Islet of Langerhans (tissue), 1 donor: ENCODE results near the gene RPS21.

ENCODE experiments used
- FAIRE-seq: peaks from one replicate; lab custom pipeline; 2011; peaks lifted over from hg19 to GRCh38; lab: Jason Lieb, UNC

The RPS21 gene

GRCh38 chr20:62427172-62428001 lies 40.5 kb downstream of the RPS21 start, which contains the start of gene RBBP8NL:
Gene RBBP8NL, minus strand, starts transcription at chr20:62427539. Its CDS starts 7,892 bp downstream, at chr20:62419647.
- no peak for FAIRE-seq

- no peak for FAIRE-seq
Observed at GRCh38 chr20:62428002-62428372, 41.1 kb downstream of the RPS21 start.

GRCh38 chr20:62428396-62429295 lies 41.7 kb downstream of the RPS21 start:
- no peak for FAIRE-seq

- FAIRE-seq: no peak
Observed at GRCh38 chr20:62429455-62430310, 42.8 kb downstream of the RPS21 start.

- no peak for FAIRE-seq
Observed at GRCh38 chr20:62430311-62430853, 43.5 kb downstream of the RPS21 start.

GRCh38 chr20:62430866-62431447 lies 44.1 kb downstream of the RPS21 start:
- no peak for FAIRE-seq

GRCh38 chr20:62433658-62434497 lies 47.0 kb downstream of the RPS21 start:
- no peak for FAIRE-seq

- no peak for FAIRE-seq
Observed at GRCh38 chr20:62436692-62437091, 49.8 kb downstream of the RPS21 start.

- FAIRE-seq: no peak
Observed at GRCh38 chr20:62437496-62437895, 50.6 kb downstream of the RPS21 start.

GRCh38 chr20:62437927-62438326 lies 51.0 kb downstream of the RPS21 start:
- FAIRE-seq: no peak
